Upper lobe of right lung (tissue), 1 donor: Measurements from ENCODE around the gene LMOD1. TPM values are rescaled to one million over a fixed set of nuclear protein-coding genes. Genes with fewer than 3 reads are reported as not detected.

Source experiments
- ATAC-seq: fragments of 200-7000 bp; cut with Tn5 transposase; one replicate; pipeline ENCODE4 v1.9.1; 2020; ENCODE audit warnings: mild to moderate bottlenecking, moderate library complexity
- DNase-seq: peaks from one replicate; pipeline ENCODE4 v3.0.0-alpha.2; 2020
- H3K27ac ChIP-seq: fragments of 200-600 bp; one replicate; pipeline ENCODE4 v1.8.0; 2022
- H3K27me3 ChIP-seq: fragments of 200-600 bp; one replicate; pipeline ENCODE4 v1.8.0; 2022; ENCODE audit warnings: mild to moderate bottlenecking
- H3K36me3 ChIP-seq: fragments of 200-600 bp; one replicate; pipeline ENCODE4 v1.8.0; 2022
- H3K4me1 ChIP-seq: fragments of 200-600 bp; one replicate; pipeline ENCODE4 v1.8.0; 2022
- H3K4me3 ChIP-seq: fragments of 200-600 bp; one replicate; pipeline ENCODE4 v1.8.0; 2022; ENCODE audit warnings: mild to moderate bottlenecking
- H3K9me3 ChIP-seq: fragments of 200-600 bp; one replicate; pipeline ENCODE4 v1.8.0; 2022
- intact Hi-C: fragments of 100-400 bp; cut with DNase I; formaldehyde crosslinking; loops from one replicate; pipeline ENCODE4 v1.11.0; 2022
- total RNA-seq: library from RNA; stranded (reverse); fragmentation: NEBNext Ultra II Directional; extraction: Animal tissue kit (Norgen Biotek cat#: 25700); gene quantifications from one replicate; pipeline ENCODE4 v1.2.1, GENCODE V29; 2021
- TF ChIP-seq, protein P1 (sequence below): fragments of 200-600 bp; IDR thresholded peaks from one replicate; pipeline ENCODE4 v1.8.0; 2022; ENCODE audit warnings: antibody characterized with exemption
- donor health status: DM: no; HTN: yes; CAD: no; lungs with severe emphysema.

LMOD1 gene
- total RNA-seq, 1 donor from 2014 or later, result 38.3 TPM

DNA sequence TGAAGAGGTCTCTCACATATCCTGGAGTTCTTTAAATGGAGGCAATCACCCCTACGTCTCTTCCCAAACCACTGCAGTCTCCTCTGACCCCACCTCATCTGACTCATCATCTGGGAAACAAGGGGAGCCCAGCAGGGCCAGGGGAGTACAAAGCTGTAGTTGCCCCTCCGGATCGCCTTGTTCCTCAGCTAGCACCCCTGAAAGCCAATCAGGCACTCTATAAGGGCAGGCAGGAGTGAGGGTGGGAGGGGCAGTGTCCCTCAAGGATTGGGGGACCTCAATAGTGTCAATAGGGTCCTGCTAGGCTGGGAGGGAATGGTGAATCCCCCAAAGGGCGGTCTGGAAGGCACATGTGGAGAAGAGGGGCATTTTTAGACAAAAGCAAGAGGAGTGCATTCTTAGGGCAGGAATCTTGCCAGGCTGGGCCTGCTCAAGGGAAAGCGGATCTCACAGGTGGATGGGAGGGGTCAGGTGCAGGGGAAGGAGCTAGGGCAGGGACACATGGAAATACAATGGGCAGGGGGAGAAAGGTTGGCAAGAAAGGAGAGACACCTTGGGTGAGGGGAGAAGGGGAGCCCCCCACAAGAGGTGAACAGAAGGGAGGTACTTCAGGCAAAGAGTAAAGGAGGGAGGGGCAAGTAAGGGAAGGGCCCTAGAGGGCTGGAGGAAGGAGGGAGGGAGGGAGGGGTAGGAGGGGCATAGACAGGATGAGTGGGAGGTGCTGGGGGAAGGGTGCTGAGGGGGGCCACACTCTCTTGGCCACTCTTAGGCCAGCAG is 51.8 kb downstream of the LMOD1 start:
- Histone ChIP-seq H3K36me3 (no peaks in the 10 kb centered on the region), H3K27me3 (peaks cover 1% of the 10 kb centered on the region), H3K4me1 (peaks cover 1% of the 10 kb centered on the region), H3K27ac (no peak overlapping the region), H3K4me3 (no peak overlapping the region), H3K9me3 (no peaks in the 10 kb centered on the region)
- intact Hi-C loops, result loop anchor here (5.0 kb wide), 1 partner anchor 78 kb away; no protein-coding TSS in a partner anchor
- ATAC-seq (no peak), DNase-seq (no peak)
- TF ChIP-seq, protein P1, sequence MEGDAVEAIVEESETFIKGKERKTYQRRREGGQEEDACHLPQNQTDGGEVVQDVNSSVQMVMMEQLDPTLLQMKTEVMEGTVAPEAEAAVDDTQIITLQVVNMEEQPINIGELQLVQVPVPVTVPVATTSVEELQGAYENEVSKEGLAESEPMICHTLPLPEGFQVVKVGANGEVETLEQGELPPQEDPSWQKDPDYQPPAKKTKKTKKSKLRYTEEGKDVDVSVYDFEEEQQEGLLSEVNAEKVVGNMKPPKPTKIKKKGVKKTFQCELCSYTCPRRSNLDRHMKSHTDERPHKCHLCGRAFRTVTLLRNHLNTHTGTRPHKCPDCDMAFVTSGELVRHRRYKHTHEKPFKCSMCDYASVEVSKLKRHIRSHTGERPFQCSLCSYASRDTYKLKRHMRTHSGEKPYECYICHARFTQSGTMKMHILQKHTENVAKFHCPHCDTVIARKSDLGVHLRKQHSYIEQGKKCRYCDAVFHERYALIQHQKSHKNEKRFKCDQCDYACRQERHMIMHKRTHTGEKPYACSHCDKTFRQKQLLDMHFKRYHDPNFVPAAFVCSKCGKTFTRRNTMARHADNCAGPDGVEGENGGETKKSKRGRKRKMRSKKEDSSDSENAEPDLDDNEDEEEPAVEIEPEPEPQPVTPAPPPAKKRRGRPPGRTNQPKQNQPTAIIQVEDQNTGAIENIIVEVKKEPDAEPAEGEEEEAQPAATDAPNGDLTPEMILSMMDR, result no peak

DNA sequence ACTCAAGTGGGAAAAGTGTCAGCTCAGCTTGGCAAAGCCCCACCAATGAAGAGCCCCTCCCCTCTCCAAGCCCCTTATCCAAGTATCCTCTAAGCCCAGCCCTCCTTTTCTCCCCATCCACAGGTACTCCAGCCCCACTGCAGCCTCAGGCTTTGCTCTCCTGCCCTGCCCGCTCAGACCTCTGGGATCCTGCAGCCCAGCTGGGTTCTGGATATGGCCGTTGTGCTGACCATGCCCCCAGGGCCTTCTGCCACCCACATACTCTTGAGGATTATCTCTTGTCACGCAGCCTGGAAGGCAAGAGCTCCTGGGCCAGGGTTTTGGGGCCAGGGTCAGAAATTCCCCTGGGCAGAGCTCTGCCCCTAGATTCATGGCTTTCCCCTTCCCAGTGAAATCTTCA is 52.9 kb downstream of the LMOD1 start:
- TF ChIP-seq, protein P1, result no peak
- no peaks in the 10 kb centered on the region for H3K36me3 ChIP-seq
- H3K27me3 ChIP-seq, result peaks cover 5% of the 10 kb centered on the region
- peaks cover 7% of the 10 kb centered on the region for H3K4me1 ChIP-seq
- DNase-seq (no peak), ATAC-seq (no peak)
- intact Hi-C loops, result no loop called here
- no peak overlapping the region for H3K4me3 ChIP-seq
- no peak overlapping the region for H3K27ac ChIP-seq
- H3K9me3 ChIP-seq, result no peaks in the 10 kb centered on the region

DNA sequence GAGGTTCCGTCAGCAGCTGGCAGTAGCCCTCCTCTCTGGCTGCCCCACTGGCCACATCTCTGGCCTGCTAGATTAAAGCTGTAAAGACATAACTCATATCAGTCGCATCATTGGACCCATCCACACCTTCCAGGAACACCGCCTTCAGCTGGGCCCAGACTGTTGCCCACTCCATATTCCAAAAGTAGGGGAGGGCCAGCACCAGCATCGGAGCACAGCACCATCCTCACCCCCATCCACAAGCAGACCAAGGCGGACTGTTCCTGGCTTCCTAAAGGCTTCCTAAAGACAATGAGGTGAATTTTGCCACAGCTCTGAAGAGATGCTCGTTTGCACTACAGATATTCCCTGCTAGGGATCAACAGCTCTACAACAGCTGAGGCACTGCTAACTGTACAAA is 54.1 kb downstream of the LMOD1 start:
- H3K27me3 ChIP-seq, result peaks cover 5% of the 10 kb centered on the region
- no peak for ATAC-seq
- peaks cover 13% of the 10 kb centered on the region for H3K4me1 ChIP-seq
- DNase-seq, result no peak
- H3K36me3 ChIP-seq, result no peaks in the 10 kb centered on the region
- intact Hi-C loops, result no loop called here
- no peak overlapping the region for H3K4me3 ChIP-seq
- TF ChIP-seq, protein P1, result no peak
- H3K27ac ChIP-seq, result no peak overlapping the region
- no peaks in the 10 kb centered on the region for H3K9me3 ChIP-seq

- no peak for DNase-seq
- H3K36me3 ChIP-seq, result no peaks in the 10 kb centered on the region
- H3K4me1 ChIP-seq, result peaks cover 13% of the 10 kb centered on the region
- no peaks in the 10 kb centered on the region for H3K9me3 ChIP-seq
- intact Hi-C loops, result no loop called here
- peaks cover 5% of the 10 kb centered on the region for H3K27me3 ChIP-seq
- ATAC-seq, result no peak
- no peak overlapping the region for H3K4me3 ChIP-seq
- H3K27ac ChIP-seq, result no peak overlapping the region
- TF ChIP-seq, protein P1, result no peak
These were observed 54.8 kb downstream of the LMOD1 start for GRCh38 chr1:201891451-201892045.

- Histone ChIP-seq H3K27me3 (peaks cover 5% of the 10 kb centered on the region), H3K4me3 (no peak overlapping the region), H3K4me1 (peaks cover 13% of the 10 kb centered on the region), H3K9me3 (no peaks in the 10 kb centered on the region), H3K36me3 (no peaks in the 10 kb centered on the region), H3K27ac (no peak overlapping the region)
- TF ChIP-seq, protein P1, result no peak
- intact Hi-C loops, result no loop called here
- DNase-seq (no peak), ATAC-seq (no peak)
These were observed 55.4 kb downstream of the LMOD1 start for GRCh38 chr1:201890806-201891450.
